H1 (cell line): Measurements from ENCODE around the gene TBCD. TPM values are rescaled to one million over a fixed set of nuclear protein-coding genes. Genes with fewer than 3 reads are reported as not detected.

Source experiments
- ASH2L ChIP-seq: fragments of 200-600, 300-600 bp; sonication (generic); IDR thresholded peaks from one replicate; pipeline ENCODE4 v1.7.1; 2017; ENCODE audit warnings: low read length
- ATF3 ChIP-seq: IDR thresholded peaks from 2 replicates; pipeline ENCODE4 v1.6.1; 2011; ENCODE audit warnings: low read depth, mild to moderate bottlenecking, low read length; ENCODE audit not compliant: insufficient read depth
- BCL11A ChIP-seq, 2 experiments: IDR thresholded peaks; one replicate each; pipeline ENCODE4 v1.6.1; 2011; ENCODE audit warnings: low read depth in 2 of 2, low read length in 2 of 2, mild to moderate bottlenecking in 2 of 2
- CHD7 ChIP-seq: fragments of 300-600 bp; sonication (generic); IDR thresholded peaks from 2 replicates; pipeline ENCODE4 v1.7.1; 2012; ENCODE audit warnings: low read length, moderate library complexity, mild to moderate bottlenecking, inconsistent platforms; ENCODE audit not compliant: insufficient replicate concordance
- JUND ChIP-seq: IDR thresholded peaks from 2 replicates; pipeline ENCODE4 v1.6.1; 2011; ENCODE audit warnings: mild to moderate bottlenecking, improper control_type of control experiment, low read length
- MAFK ChIP-seq: IDR thresholded peaks from 2 replicates; pipeline ENCODE4 v1.6.1; 2012; ENCODE audit warnings: low read depth, mild to moderate bottlenecking, improper control_type of control experiment, low read length
- SIN3A ChIP-seq, 2 experiments: IDR thresholded peaks in 1 of 2; conservative IDR thresholded peaks in 1 of 2; 2 replicates each; pipeline ENCODE4 v1.6.1; 2011 to 2012; ENCODE audit warnings: low read length in 2 of 2, improper control_type of control experiment in 1 of 2, low read depth in 1 of 2, mild to moderate bottlenecking in 1 of 2
- SIRT6 ChIP-seq: IDR thresholded peaks from one replicate; pipeline ENCODE4 v1.7.1; 2012; ENCODE audit warnings: low read length, inconsistent platforms
- polyA plus RNA-seq, 7 experiments: library from polyadenylated mRNA; depleted of rRNA in 3 of 7; stranded (reverse) in 5 of 7; unstranded in 2 of 7; fragments of >200 nt in 5 of 7; fragments of 200-250 nt in 2 of 7; gene quantifications; 1 replicate in 5 of 7; 2 replicates in 1 of 7; 4 replicates in 1 of 7; pipeline versions ENCODE4 v1.2.1 to v1.2.3, GENCODE V29; 2011 to 2013; ENCODE audit warnings: missing spikeins in 2 of 7, mixed read lengths in 2 of 7
- total RNA-seq: library from RNA; stranded (reverse); fragmentation: NEBNext Ultra II Directional; extraction: Animal tissue kit (Norgen Biotek cat#: 25700); gene quantifications from 2 replicates; pipeline ENCODE4 v1.2.1, GENCODE V29; 2021

The TBCD gene
- total and polyA plus RNA-seq, 2 of the 8 experiments (the other 6 are each of a cell fraction or from before 2014, with no cell fraction given) = 118 to 162 TPM

GRCh38 chr17:82893779-82894178, 141.9 kb downstream of the TBCD start (continued):
- TF ChIP-seq CHD7 = no peak
- TF ChIP-seq JUND = no peak
- TF ChIP-seq BCL11A (IDR thresholded peaks at IDR 0.05; ENCODE audit: low read depth in 2 of 2, low read length in 2 of 2) = no peak
- TF ChIP-seq ATF3 = no peak
- no peak for TF ChIP-seq ASH2L
- TF ChIP-seq SIN3A (conservative IDR thresholded peaks at IDR 0.05 in 1 of 2, IDR thresholded peaks at IDR 0.05 in 1 of 2; ENCODE audit: low read depth in 1 of 2, low read length in 2 of 2) = no peak
- no peak for TF ChIP-seq MAFK
- TF ChIP-seq SIRT6 = no peak
